Endothelial cell of coronary artery (primary cell): ENCODE measurements around the gene ING2. TPM values are rescaled to one million over a fixed set of nuclear protein-coding genes. Genes with fewer than 3 reads are reported as not detected.

ENCODE experiments used
- total RNA-seq: library from RNA; depleted of rRNA; stranded (reverse); fragments of >200 nt; gene quantifications from 2 replicates; pipeline ENCODE4 v1.2.3, GENCODE V29; 2014

ING2 gene
- total RNA-seq = 6.7 and 7.6 TPM in 2 replicates

GRCh38 chr4:183504930-183505610 is at the start of gene ING2:
Gene ING2 (plus strand): TSS chr4:183505058. CDS start chr4:183505196, 138 bp downstream.

Other genes starting within 250 kb of the ING2 start
- gene CLDN22, start 184.8 kb upstream of the ING2 start, total RNA-seq = not detected in 2 replicates
- gene CLDN24, start 182.6 kb upstream of the ING2 start, total RNA-seq = not detected in 2 replicates
- gene CDKN2AIP, start 60.4 kb upstream of the ING2 start, total RNA-seq = 13.1 TPM in 2 replicates
- 14.7 and 15.0 TPM in 2 replicates for gene RWDD4, start 154.1 kb downstream of the ING2 start, total RNA-seq
- 28.6 and 36.1 TPM in 2 replicates for gene TRAPPC11, start 154.2 kb downstream of the ING2 start, total RNA-seq